Prostate gland (tissue), 2 donors: ENCODE measurements around the gene ALG1.

Experiments used
- CTCF ChIP-seq, 4 experiments: fragments of 200-600 bp in 2 of 4; fragments of 450-650 bp in 2 of 4; sonication (generic) in 2 of 4; IDR thresholded peaks; 1 replicate in 3 of 4; 2 replicates in 1 of 4; pipeline ENCODE4 v1.5.1; 2016 to 2019; ENCODE audit warnings: antibody characterized with exemption in 4 of 4, mild to moderate bottlenecking in 2 of 4, moderate library complexity in 2 of 4
- POLR2A ChIP-seq: fragments of 450-650 bp; IDR thresholded peaks from one replicate; pipeline ENCODE4 v1.6.1; 2016; ENCODE audit warnings: antibody characterized with exemption, mild to moderate bottlenecking

DNA sequence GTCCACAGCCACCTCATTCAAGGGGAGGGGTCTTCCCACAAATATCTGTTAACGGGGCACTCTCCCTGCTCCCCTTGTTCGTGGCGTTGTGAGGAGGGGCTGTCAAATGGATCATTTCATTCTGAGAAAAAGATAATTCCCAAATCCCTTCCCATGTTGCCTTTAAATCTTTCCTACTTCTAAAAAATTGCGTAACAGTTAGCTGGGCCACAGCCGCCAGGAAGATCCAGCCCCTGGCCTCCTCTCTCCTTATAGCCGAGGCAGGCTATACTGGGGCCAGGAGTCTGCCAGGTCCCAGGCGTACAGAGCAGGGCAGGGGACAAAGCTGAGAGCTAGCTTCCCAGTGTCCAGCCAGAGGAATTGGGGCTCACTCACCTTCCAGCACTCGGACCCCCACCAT, 6.3 kb upstream of the ALG1 start:
- TF ChIP-seq POLR2A (no peak), CTCF (IDR thresholded peaks at IDR 0.05) (no peak)
